Esophagus squamous epithelium (tissue), 4 donors: Measurements from ENCODE around the gene PLEKHB2.

Source experiments
- CTCF ChIP-seq, 6 experiments: fragments of 450-650 bp in 4 of 6; fragments of 200-600 bp in 2 of 6; sonication (generic) in 2 of 6; IDR thresholded peaks; one replicate each; pipeline ENCODE4 v1.5.1; 2016 to 2019; ENCODE audit warnings: antibody characterized with exemption in 6 of 6, mild to moderate bottlenecking in 4 of 6, moderate library complexity in 4 of 6
- POLR2A ChIP-seq, 4 donors: fragments of 450-650 bp; IDR thresholded peaks; one replicate each; pipeline ENCODE4 v1.6.1; 2017; ENCODE audit warnings: antibody characterized with exemption in 4 of 4, mild to moderate bottlenecking in 4 of 4, moderate library complexity in 3 of 4

DNA sequence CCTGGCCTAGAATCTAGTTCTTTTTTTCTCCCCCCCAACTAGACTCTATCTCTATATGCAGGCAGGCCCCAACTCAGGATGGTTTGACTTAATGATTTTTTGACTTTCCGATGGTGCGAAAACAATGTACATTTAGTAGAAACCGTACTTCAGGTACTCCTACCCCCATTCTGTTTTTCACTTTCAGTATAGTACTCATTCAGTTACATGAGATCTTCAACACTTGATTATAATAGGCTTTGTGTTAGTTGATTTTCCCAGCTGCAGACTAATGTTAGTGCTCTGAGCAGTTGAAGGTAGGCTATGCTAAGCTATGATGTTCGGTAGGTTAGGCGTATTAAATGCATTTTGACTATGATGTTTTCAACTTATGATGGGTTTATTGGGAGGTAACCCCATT is 37.7 kb downstream of the PLEKHB2 start:
- TF ChIP-seq CTCF (IDR thresholded peaks at IDR 0.05) (no peak), POLR2A (IDR thresholded peaks at IDR 0.05) (no peak)
